ENCODE data around the gene PAPSS2.

GRCh38 chr10:87750001-87750671 lies 90.5 kb downstream of the PAPSS2 start:
- no peak for TF ChIP-seq CTCF (IDR thresholded peaks at IDR 0.05)
- no peak for TF ChIP-seq POLR2A (IDR thresholded peaks at IDR 0.05)
- TF ChIP-seq POLR2AphosphoS5 (IDR thresholded peaks at IDR 0.05): no peak
- TF ChIP-seq EP300 (IDR thresholded peaks at IDR 0.05; ENCODE audit: low read depth): no peak

Measured in transverse colon (tissue), 4 donors.